ENCODE measurements around the gene CADM4. TPM values are rescaled to one million over a fixed set of nuclear protein-coding genes. Genes with fewer than 3 reads are reported as not detected.

CADM4 gene
- total RNA-seq, 4 donors from 2014 or later, result 85.2 to 108 (median 102) TPM

DNA sequence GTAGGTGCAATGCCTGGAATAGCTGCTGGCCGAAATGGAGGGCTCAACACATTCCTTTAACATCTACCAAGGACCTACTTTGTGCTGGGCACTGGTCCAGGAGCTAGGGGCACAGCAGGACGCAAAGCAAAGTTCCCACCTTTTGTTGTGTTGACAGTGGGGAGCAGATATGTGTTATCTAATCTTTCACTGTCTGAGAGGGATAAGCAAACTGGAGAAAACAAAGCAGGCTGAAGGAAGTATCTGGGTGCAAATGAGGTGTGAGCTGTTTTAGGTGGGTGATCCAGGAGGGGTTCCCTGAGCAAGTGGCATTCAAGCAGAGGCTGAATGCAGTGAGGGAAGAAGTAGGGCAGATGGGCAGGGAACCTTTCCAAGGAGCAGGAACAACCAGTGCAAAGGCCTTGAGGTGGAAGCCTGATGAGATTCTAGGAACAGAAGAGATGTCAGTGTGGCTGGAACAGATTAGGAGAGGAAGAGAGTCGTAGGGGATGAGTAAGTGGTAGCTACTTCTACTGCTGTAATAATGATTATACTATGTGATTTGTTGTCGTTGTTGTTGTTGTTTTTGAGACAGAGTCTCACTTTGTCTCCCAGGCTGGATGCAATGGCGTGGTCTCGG, 32.5 kb upstream of the CADM4 start:
- Histone ChIP-seq H3K4me3 (no peak overlapping the region), H3K36me3 (peaks cover 0 to 3% (median 0%) of the 10 kb centered on the region in 3 donors), H3K4me1 (peaks cover 0 to 29% (median 14%) of the 10 kb centered on the region in 4 donors), H3K9me3 (no peaks in the 10 kb centered on the region), H3K27me3 (no peaks in the 10 kb centered on the region), H3K27ac (no peak overlapping the region)
- DNase-seq (ENCODE audit: low spot score in 2 of 2), result no peak
- TF ChIP-seq EP300 (IDR thresholded peaks at IDR 0.05) (no peak), POLR2A (IDR thresholded peaks at IDR 0.05) (no peak)
- TF ChIP-seq, protein P1, sequence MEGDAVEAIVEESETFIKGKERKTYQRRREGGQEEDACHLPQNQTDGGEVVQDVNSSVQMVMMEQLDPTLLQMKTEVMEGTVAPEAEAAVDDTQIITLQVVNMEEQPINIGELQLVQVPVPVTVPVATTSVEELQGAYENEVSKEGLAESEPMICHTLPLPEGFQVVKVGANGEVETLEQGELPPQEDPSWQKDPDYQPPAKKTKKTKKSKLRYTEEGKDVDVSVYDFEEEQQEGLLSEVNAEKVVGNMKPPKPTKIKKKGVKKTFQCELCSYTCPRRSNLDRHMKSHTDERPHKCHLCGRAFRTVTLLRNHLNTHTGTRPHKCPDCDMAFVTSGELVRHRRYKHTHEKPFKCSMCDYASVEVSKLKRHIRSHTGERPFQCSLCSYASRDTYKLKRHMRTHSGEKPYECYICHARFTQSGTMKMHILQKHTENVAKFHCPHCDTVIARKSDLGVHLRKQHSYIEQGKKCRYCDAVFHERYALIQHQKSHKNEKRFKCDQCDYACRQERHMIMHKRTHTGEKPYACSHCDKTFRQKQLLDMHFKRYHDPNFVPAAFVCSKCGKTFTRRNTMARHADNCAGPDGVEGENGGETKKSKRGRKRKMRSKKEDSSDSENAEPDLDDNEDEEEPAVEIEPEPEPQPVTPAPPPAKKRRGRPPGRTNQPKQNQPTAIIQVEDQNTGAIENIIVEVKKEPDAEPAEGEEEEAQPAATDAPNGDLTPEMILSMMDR (IDR thresholded peaks at IDR 0.05), result no peak
- WGBS, 2 donors, result 53 to 54% methylated on average over 5 to 6 of the region's 6 CpGs

DNA sequence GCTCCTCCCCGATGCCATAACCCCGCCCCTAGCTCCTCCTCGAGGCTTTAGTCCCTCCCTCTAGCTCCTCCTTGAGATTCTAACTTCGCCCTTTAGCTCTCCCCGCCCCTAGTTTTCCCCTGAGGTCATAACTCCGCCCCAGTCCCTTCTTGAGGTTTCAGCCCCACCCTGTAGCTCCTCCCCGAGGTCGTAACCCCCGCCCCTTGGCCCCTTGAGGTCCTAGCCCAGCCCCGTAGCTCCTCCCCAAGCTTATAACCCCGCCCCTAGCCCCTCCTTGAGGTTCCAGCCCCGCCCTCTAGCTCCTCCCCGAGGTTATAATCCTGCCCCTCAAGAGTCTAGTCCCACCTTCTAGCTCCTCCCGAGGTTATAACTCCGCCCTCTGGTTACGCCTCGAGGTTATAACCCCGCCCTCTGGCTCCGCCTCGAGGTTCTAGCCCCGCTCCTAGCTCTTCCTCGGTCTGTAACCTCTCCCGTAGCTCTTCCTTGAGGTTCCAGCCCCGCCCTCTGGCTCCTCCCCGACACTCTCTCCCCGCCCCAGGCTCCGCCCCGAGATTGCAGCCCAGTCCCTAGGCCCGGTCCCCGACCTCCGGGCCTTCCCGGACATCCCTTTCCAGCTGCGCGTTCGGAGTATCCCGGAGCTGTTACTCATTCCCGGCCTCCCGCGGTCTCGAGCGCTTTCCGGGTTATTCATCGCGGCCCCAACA, 28.9 kb upstream of the CADM4 start:
- Histone ChIP-seq H3K36me3 (peaks cover 0 to 34% (median 0%) of the 10 kb centered on the region in 3 donors), H3K27ac (peak overlapping the region; percentile 75 to 96 (median 92)), H3K9me3 (no peaks in the 10 kb centered on the region), H3K4me1 (peaks cover 0 to 36% (median 14%) of the 10 kb centered on the region in 4 donors), H3K27me3 (no peaks in the 10 kb centered on the region), H3K4me3 (peak overlapping the region; percentile 44 to 70 (median 64))
- 1% methylated on average over 39 to 44 of the region's 44 CpGs for WGBS, 2 donors
- DNase-seq (ENCODE audit: low spot score in 2 of 2), result peak; percentile 99
- TF ChIP-seq POLR2A (IDR thresholded peaks at IDR 0.05) (peak; percentile 61 to 82), EP300 (IDR thresholded peaks at IDR 0.05) (peak; percentile 53 to 89)
- TF ChIP-seq, protein P1 (IDR thresholded peaks at IDR 0.05), result no peak

DNA sequence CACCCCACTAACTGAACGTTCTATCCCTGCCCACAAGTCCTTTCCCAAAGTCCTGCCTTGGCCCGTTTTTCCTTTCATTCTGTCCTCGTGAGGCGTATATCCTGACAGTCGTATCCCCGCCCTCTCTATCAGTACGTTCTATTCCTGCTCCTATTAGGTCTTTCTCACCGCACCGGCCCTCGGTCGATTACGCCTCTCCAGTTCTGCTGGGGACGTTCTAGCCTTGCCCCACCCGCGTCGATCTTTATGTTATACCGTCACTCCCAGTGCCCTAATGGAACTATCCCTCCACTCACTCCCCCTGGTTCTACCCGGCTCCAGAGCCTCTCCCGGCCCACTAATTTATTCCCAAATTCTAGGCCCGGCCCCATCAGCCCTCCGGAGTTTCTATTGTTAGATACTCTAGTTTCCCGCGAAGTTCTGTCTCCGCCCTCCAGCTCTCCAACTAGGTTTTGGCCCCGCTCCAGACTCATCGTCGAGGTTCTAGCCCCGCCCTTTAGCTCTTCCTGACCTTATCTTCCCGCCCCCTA, 28.3 kb upstream of the CADM4 start:
- TF ChIP-seq EP300 (IDR thresholded peaks at IDR 0.05), result no peak
- no peak for TF ChIP-seq POLR2A (IDR thresholded peaks at IDR 0.05)
- TF ChIP-seq, protein P1 (IDR thresholded peaks at IDR 0.05), result no peak
- 7 to 14% methylated on average over 29 of the region's 29 CpGs for WGBS, 2 donors
- no peaks in the 10 kb centered on the region for H3K9me3 ChIP-seq
- peaks cover 0 to 38% (median 0%) of the 10 kb centered on the region in 3 donors for H3K36me3 ChIP-seq
- H3K4me3 ChIP-seq, result peak overlapping the region; percentile 17 to 70 (median 44)
- H3K27ac ChIP-seq, result peak overlapping the region in 3 of 4 donors; percentile 46 to 96 (median 95)
- peaks cover 0 to 36% (median 14%) of the 10 kb centered on the region in 4 donors for H3K4me1 ChIP-seq
- no peak for DNase-seq (ENCODE audit: low spot score in 2 of 2)
- H3K27me3 ChIP-seq, result no peaks in the 10 kb centered on the region

DNA sequence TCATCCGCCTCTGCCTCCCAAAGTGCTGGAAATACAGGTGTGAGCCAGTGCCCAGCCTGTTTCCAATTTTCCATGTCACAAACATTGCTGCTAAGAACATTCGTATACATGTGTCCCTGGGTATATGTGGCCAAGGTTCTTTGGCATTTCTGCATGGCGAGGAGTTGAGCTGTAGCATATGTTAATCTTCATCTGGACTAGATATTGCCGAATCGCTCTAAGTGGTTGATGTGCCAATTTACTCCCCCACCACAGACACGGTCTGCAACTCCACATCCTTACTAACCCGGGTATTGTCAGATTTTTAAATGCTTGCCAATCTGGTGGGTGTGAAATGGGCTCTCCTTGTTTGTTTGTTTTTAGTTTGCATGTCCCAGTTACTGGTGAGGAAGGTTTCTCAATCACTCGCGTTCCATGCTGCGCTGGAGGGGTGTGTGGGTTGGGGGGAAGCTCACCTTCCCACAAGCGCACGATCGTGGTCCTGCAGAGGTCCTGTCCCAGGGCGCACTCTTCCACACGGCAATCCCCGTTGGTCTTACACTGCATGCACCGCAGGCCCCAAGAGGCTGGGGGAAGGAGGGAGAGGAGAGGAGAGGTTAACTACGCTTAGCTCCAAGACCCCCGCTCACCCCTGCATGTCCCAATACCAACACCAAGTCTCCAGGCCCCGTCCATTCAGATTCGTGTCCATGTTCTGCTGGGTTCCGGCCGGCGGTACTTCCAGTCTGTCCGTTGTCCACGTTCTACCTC, 27.7 kb upstream of the CADM4 start:
- peaks cover 0 to 36% (median 14%) of the 10 kb centered on the region in 4 donors for H3K4me1 ChIP-seq
- DNase-seq (ENCODE audit: low spot score in 2 of 2), result no peak
- 59 to 71% methylated on average over 26 of the region's 26 CpGs for WGBS, 2 donors
- TF ChIP-seq, protein P1 (IDR thresholded peaks at IDR 0.05), result no peak
- TF ChIP-seq EP300 (IDR thresholded peaks at IDR 0.05), result no peak
- no peak for TF ChIP-seq POLR2A (IDR thresholded peaks at IDR 0.05)
- peak overlapping the region in 1 of 4 donors; percentile 46 for H3K27ac ChIP-seq
- peaks cover 0 to 41% (median 0%) of the 10 kb centered on the region in 3 donors for H3K36me3 ChIP-seq
- no peaks in the 10 kb centered on the region for H3K9me3 ChIP-seq
- no peaks in the 10 kb centered on the region for H3K27me3 ChIP-seq
- H3K4me3 ChIP-seq, result peak overlapping the region; percentile 17 to 70 (median 44)

All from tibial nerve (tissue), 4 donors.